ENCODE results near the gene KIF21A.

The KIF21A gene

GRCh38 chr12:39386335-39386734 is 56.6 kb downstream of the KIF21A start:
- no peak for DNase-seq (ENCODE audit: insufficient read length, low spot score)
- TF ChIP-seq POLR2A (IDR thresholded peaks at IDR 0.05; ENCODE audit: low read depth, low read length), result no peak
- FAIRE-seq, result no peak

GRCh38 chr12:39383114-39383513 is 59.8 kb downstream of the KIF21A start:
- TF ChIP-seq POLR2A (IDR thresholded peaks at IDR 0.05; ENCODE audit: low read depth, low read length), result no peak
- FAIRE-seq (no peak), DNase-seq (ENCODE audit: insufficient read length, low spot score) (no peak)

- FAIRE-seq (no peak), DNase-seq (ENCODE audit: insufficient read length, low spot score) (no peak)
- TF ChIP-seq POLR2A (IDR thresholded peaks at IDR 0.05; ENCODE audit: low read depth, low read length), result no peak
Measured at GRCh38 chr12:39380090-39380489, 62.8 kb downstream of the KIF21A start.

- TF ChIP-seq POLR2A (IDR thresholded peaks at IDR 0.05; ENCODE audit: low read depth, low read length), result no peak
- FAIRE-seq, result no peak
- no peak for DNase-seq (ENCODE audit: insufficient read length, low spot score)
Measured at GRCh38 chr12:39378341-39378740, 64.6 kb downstream of the KIF21A start.

GRCh38 chr12:39375206-39375808 is 67.6 kb downstream of the KIF21A start:
- no peak for DNase-seq (ENCODE audit: insufficient read length, low spot score)

GRCh38 chr12:39372929-39373328 is 70.0 kb downstream of the KIF21A start:
- TF ChIP-seq POLR2A (IDR thresholded peaks at IDR 0.05; ENCODE audit: low read depth, low read length), result no peak
- FAIRE-seq (peak; percentile 86), DNase-seq (ENCODE audit: insufficient read length, low spot score) (no peak)

More at GRCh38 chr12:39375206-39375808, 67.6 kb downstream of the KIF21A start:
- no peak for TF ChIP-seq POLR2A (IDR thresholded peaks at IDR 0.05; ENCODE audit: low read depth, low read length)
- peak; percentile 69 for FAIRE-seq

GRCh38 chr12:39372204-39372925 is 70.6 kb downstream of the KIF21A start:
- TF ChIP-seq POLR2A (IDR thresholded peaks at IDR 0.05; ENCODE audit: low read depth, low read length), result no peak
- FAIRE-seq (no peak), DNase-seq (ENCODE audit: insufficient read length, low spot score) (no peak)

- no peak for TF ChIP-seq POLR2A (IDR thresholded peaks at IDR 0.05; ENCODE audit: low read depth, low read length)
- DNase-seq (ENCODE audit: insufficient read length, low spot score) (no peak), FAIRE-seq (no peak)
Measured at GRCh38 chr12:39369756-39370155, 73.2 kb downstream of the KIF21A start.

- DNase-seq (ENCODE audit: insufficient read length, low spot score), result no peak
- peak; percentile 64 for FAIRE-seq
- TF ChIP-seq POLR2A (IDR thresholded peaks at IDR 0.05; ENCODE audit: low read depth, low read length), result no peak
Measured at GRCh38 chr12:39368891-39369290, 74.0 kb downstream of the KIF21A start.

- FAIRE-seq (no peak), DNase-seq (ENCODE audit: insufficient read length, low spot score) (no peak)
- TF ChIP-seq POLR2A (IDR thresholded peaks at IDR 0.05; ENCODE audit: low read depth, low read length), result no peak
Measured at GRCh38 chr12:39368096-39368495, 74.8 kb downstream of the KIF21A start.

- DNase-seq (ENCODE audit: insufficient read length, low spot score) (no peak), FAIRE-seq (no peak)
- TF ChIP-seq POLR2A (IDR thresholded peaks at IDR 0.05; ENCODE audit: low read depth, low read length), result no peak
Measured at GRCh38 chr12:39367494-39367893, 75.4 kb downstream of the KIF21A start.

- no peak for TF ChIP-seq POLR2A (IDR thresholded peaks at IDR 0.05; ENCODE audit: low read depth, low read length)
- FAIRE-seq (no peak), DNase-seq (ENCODE audit: insufficient read length, low spot score) (no peak)
Measured at GRCh38 chr12:39365364-39366001, 77.4 kb downstream of the KIF21A start.

GRCh38 chr12:39364196-39364595 is 78.7 kb downstream of the KIF21A start:
- no peak for TF ChIP-seq POLR2A (IDR thresholded peaks at IDR 0.05; ENCODE audit: low read depth, low read length)
- FAIRE-seq (no peak), DNase-seq (ENCODE audit: insufficient read length, low spot score) (no peak)

- no peak for TF ChIP-seq POLR2A (IDR thresholded peaks at IDR 0.05; ENCODE audit: low read depth, low read length)
- FAIRE-seq, result no peak
Measured at GRCh38 chr12:39359645-39360044, 83.3 kb downstream of the KIF21A start.

GRCh38 chr12:39357041-39357440 is 85.9 kb downstream of the KIF21A start:
- TF ChIP-seq POLR2A (IDR thresholded peaks at IDR 0.05; ENCODE audit: low read depth, low read length), result no peak
- no peak for DNase-seq (ENCODE audit: insufficient read length, low spot score)
- no peak for FAIRE-seq

More at GRCh38 chr12:39359645-39360044, 83.3 kb downstream of the KIF21A start:
- DNase-seq (ENCODE audit: insufficient read length, low spot score), result no peak

All from H54 (cell line).